HL-60 (cell line): ENCODE results near the gene DAGLB.

Source experiments
- DNase-seq, 2 experiments: peaks; one replicate each; pipeline ENCODE4 v3.0.0-alpha.2; 2010 to 2020; ENCODE audit warnings: low read depth in 1 of 2, low spot score in 1 of 2
- H3K27ac ChIP-seq: fragments of 250-450 bp; sonication (Bioruptor Pico); replicated peaks from 2 replicates; pipeline ENCODE4 v1.5.1; 2020; ENCODE audit warnings: mild to moderate bottlenecking, moderate library complexity
- H3K27me3 ChIP-seq: fragments of 250-450 bp; sonication (Bioruptor Pico); 2 replicates; pipeline ENCODE4 v1.5.1; 2021; ENCODE audit warnings: mild to moderate bottlenecking, moderate library complexity; ENCODE audit not compliant: insufficient read depth, poor library complexity, severe bottlenecking
- H3K4me3 ChIP-seq: replicated peaks from 2 replicates; pipeline ENCODE4 v1.5.1; 2011; ENCODE audit warnings: mild to moderate bottlenecking, control low read depth, low read length; ENCODE audit not compliant: insufficient read depth
- CTCF ChIP-seq: IDR thresholded peaks from one replicate; pipeline ENCODE4 v1.5.1; 2011; ENCODE audit warnings: low read length, control low read depth, inconsistent platforms; ENCODE audit not compliant: insufficient read depth
- GABPA ChIP-seq: IDR thresholded peaks from 2 replicates; pipeline ENCODE4 v1.6.1; 2012; ENCODE audit warnings: low read depth
- POLR2AphosphoS5 ChIP-seq: IDR thresholded peaks from 2 replicates; pipeline ENCODE4 v1.6.1; 2012; ENCODE audit warnings: low read depth
- REST ChIP-seq: IDR thresholded peaks from 2 replicates; pipeline ENCODE4 v1.6.1; 2012; ENCODE audit warnings: low read depth; ENCODE audit not compliant: insufficient replicate concordance
- SPI1 ChIP-seq: IDR thresholded peaks from 2 replicates; pipeline ENCODE4 v1.6.1; 2012; ENCODE audit warnings: low read depth, mild to moderate bottlenecking, borderline replicate concordance

DAGLB gene

GRCh38 chr7:6403907-6404306 lies 43.8 kb downstream of the DAGLB start:
- no peak for DNase-seq
- H3K4me3 ChIP-seq: no peak overlapping the region
- no peak for TF ChIP-seq SPI1
- no peak for TF ChIP-seq CTCF
- peak; percentile 35; the same call in 1 of the 2 replicates for TF ChIP-seq POLR2AphosphoS5
- no peak for TF ChIP-seq GABPA
- TF ChIP-seq REST: no peak
- H3K27ac ChIP-seq: no peak overlapping the region
- no peaks in the 10 kb centered on the region for H3K27me3 ChIP-seq

- no peak for DNase-seq
- Histone ChIP-seq H3K27ac (no peak overlapping the region), H3K27me3 (no peaks in the 10 kb centered on the region), H3K4me3 (no peak overlapping the region)
- TF ChIP-seq SPI1: no peak
- no peak for TF ChIP-seq POLR2AphosphoS5
- TF ChIP-seq CTCF: no peak
- TF ChIP-seq REST: no peak
- TF ChIP-seq GABPA: no peak
Observed at GRCh38 chr7:6402741-6403140, 45.0 kb downstream of the DAGLB start.

- TF ChIP-seq POLR2AphosphoS5 (no peak), REST (no peak), SPI1 (no peak), GABPA (no peak), CTCF (no peak)
- Histone ChIP-seq H3K27ac (no peak overlapping the region), H3K4me3 (no peak overlapping the region), H3K27me3 (no peaks in the 10 kb centered on the region)
- no peak for DNase-seq
Observed at GRCh38 chr7:6402041-6402440, 45.7 kb downstream of the DAGLB start.
